ENCODE measurements around the gene PLXDC2.

The PLXDC2 gene

GRCh38 chr10:19857876-19858275 is 41.6 kb downstream of the PLXDC2 start:
- no peak for TF ChIP-seq CTCF (conservative IDR thresholded peaks at IDR 0.05)

GRCh38 chr10:19860107-19860506 is 43.9 kb downstream of the PLXDC2 start:
- no peak for TF ChIP-seq CTCF (conservative IDR thresholded peaks at IDR 0.05)
- H3K27ac ChIP-seq: no peak overlapping the region

More at GRCh38 chr10:19857876-19858275, 41.6 kb downstream of the PLXDC2 start:
- no peak overlapping the region for H3K27ac ChIP-seq

- no peak overlapping the region for H3K27ac ChIP-seq
- TF ChIP-seq CTCF (conservative IDR thresholded peaks at IDR 0.05): no peak
Measured at GRCh38 chr10:19862811-19863515, 46.7 kb downstream of the PLXDC2 start.

- H3K27ac ChIP-seq: no peak overlapping the region
- no peak for TF ChIP-seq CTCF (conservative IDR thresholded peaks at IDR 0.05)
Measured at GRCh38 chr10:19865676-19866075, 49.4 kb downstream of the PLXDC2 start.

GRCh38 chr10:19869370-19869769 is 53.1 kb downstream of the PLXDC2 start:
- no peak overlapping the region for H3K27ac ChIP-seq
- TF ChIP-seq CTCF (conservative IDR thresholded peaks at IDR 0.05): no peak

- H3K27ac ChIP-seq: no peak overlapping the region
- no peak for TF ChIP-seq CTCF (conservative IDR thresholded peaks at IDR 0.05)
Measured at GRCh38 chr10:19872504-19873271, 56.5 kb downstream of the PLXDC2 start.

GRCh38 chr10:19874190-19874589 is 58.0 kb downstream of the PLXDC2 start:
- no peak overlapping the region for H3K27ac ChIP-seq
- no peak for TF ChIP-seq CTCF (conservative IDR thresholded peaks at IDR 0.05)
